Mesenchymal stem cell (in vitro differentiated cells and primary cell): ENCODE results near the gene GRIN2C.

Source experiments
- DNase-seq: peaks from one replicate; pipeline ENCODE4 v3.0.0-alpha.2; 2013
- H2AFZ ChIP-seq: one replicate; pipeline ENCODE4 v1.6.1; 2013; ENCODE audit warnings: low read depth, mild to moderate bottlenecking, control low read depth, inconsistent platforms, low read length, moderate library complexity
- H2AK5ac ChIP-seq: 2 replicates; pipeline ENCODE4 v1.6.1; 2013; ENCODE audit warnings: low read length, moderate library complexity, mild to moderate bottlenecking, inconsistent platforms; ENCODE audit not compliant: severe bottlenecking
- H2BK120ac ChIP-seq: one replicate; pipeline ENCODE4 v1.6.1; 2013; ENCODE audit warnings: low read depth, mild to moderate bottlenecking, inconsistent platforms, low read length, moderate library complexity
- H2BK12ac ChIP-seq, 2 experiments: one replicate each; pipeline ENCODE4 v1.6.1; 2013; ENCODE audit warnings: inconsistent platforms in 2 of 2, low read length in 2 of 2, mild to moderate bottlenecking in 2 of 2, moderate library complexity in 2 of 2, control low read depth in 1 of 2
- H2BK15ac ChIP-seq: one replicate; pipeline ENCODE4 v1.6.1; 2013; ENCODE audit warnings: mild to moderate bottlenecking, low read depth, inconsistent platforms; ENCODE audit not compliant: poor library complexity, severe bottlenecking
- H2BK5ac ChIP-seq: 2 replicates; pipeline ENCODE4 v1.6.1; 2013; ENCODE audit warnings: low read depth, mild to moderate bottlenecking, low read length, control low read depth, inconsistent platforms; ENCODE audit not compliant: poor library complexity, severe bottlenecking
- H3K14ac ChIP-seq, 2 experiments: one replicate each; pipeline ENCODE4 v1.6.1; 2013; ENCODE audit warnings: inconsistent platforms in 2 of 2, low read length in 2 of 2, control low read depth in 1 of 2, mild to moderate bottlenecking in 1 of 2, moderate library complexity in 1 of 2
- H3K18ac ChIP-seq, 2 experiments: one replicate each; pipeline ENCODE4 v1.6.1; 2013; ENCODE audit warnings: inconsistent platforms in 2 of 2, low read length in 2 of 2, control low read depth in 1 of 2, low read depth in 1 of 2, mild to moderate bottlenecking in 1 of 2
- H3K23ac ChIP-seq, 2 experiments: one replicate each; pipeline ENCODE4 v1.6.1; 2013; ENCODE audit warnings: inconsistent platforms in 2 of 2, low read length in 2 of 2, mild to moderate bottlenecking in 2 of 2, moderate library complexity in 2 of 2, control low read depth in 1 of 2
- H3K27ac ChIP-seq: 2 replicates; pipeline ENCODE4 v1.5.1; 2013; ENCODE audit warnings: mild to moderate bottlenecking, moderate library complexity, low read length, control low read depth, inconsistent platforms; ENCODE audit not compliant: poor library complexity, severe bottlenecking
- H3K27me3 ChIP-seq, 2 experiments: 2 replicates each; pipeline versions ENCODE4 v1.6.1 to v1.7.0; 2013; ENCODE audit warnings: low read length in 2 of 2, mild to moderate bottlenecking in 2 of 2, moderate library complexity in 2 of 2, control low read depth in 1 of 2, inconsistent platforms in 1 of 2; ENCODE audit not compliant: control insufficient read depth in 1 of 2, insufficient read depth in 1 of 2
- H3K36me3 ChIP-seq, 2 experiments: 2 replicates each; pipeline versions ENCODE4 v1.6.1 to v1.7.0; 2013; ENCODE audit warnings: low read length in 2 of 2, control low read depth in 1 of 2, inconsistent platforms in 1 of 2, low read depth in 1 of 2, mild to moderate bottlenecking in 1 of 2; ENCODE audit not compliant: insufficient read depth in 2 of 2, control insufficient read depth in 1 of 2
- H3K4ac ChIP-seq, 2 experiments: one replicate each; pipeline ENCODE4 v1.6.1; 2013; ENCODE audit warnings: inconsistent platforms in 2 of 2, low read length in 2 of 2, mild to moderate bottlenecking in 2 of 2, moderate library complexity in 2 of 2, control low read depth in 1 of 2, low read depth in 1 of 2
- H3K4me1 ChIP-seq: 2 replicates; pipeline ENCODE4 v1.6.1; 2013; ENCODE audit warnings: low read depth, low read length, control low read depth; ENCODE audit not compliant: control insufficient read depth, insufficient read depth
- H3K4me2 ChIP-seq: 2 replicates; pipeline ENCODE4 v1.6.1; 2013; ENCODE audit warnings: low read length, mild to moderate bottlenecking, inconsistent platforms; ENCODE audit not compliant: poor library complexity, severe bottlenecking
- H3K4me3 ChIP-seq, 2 experiments: 2 replicates each; pipeline versions ENCODE4 v1.5.1 to v1.7.0; 2013; ENCODE audit warnings: low read length in 2 of 2, mild to moderate bottlenecking in 2 of 2, control low read depth in 1 of 2, low read depth in 1 of 2; ENCODE audit not compliant: insufficient read depth in 1 of 2
- H3K79me1 ChIP-seq: replicated peaks from 2 replicates; pipeline ENCODE4 v1.6.1; 2013; ENCODE audit warnings: mild to moderate bottlenecking, control low read depth, low read length, inconsistent platforms; ENCODE audit not compliant: poor library complexity, severe bottlenecking
- H3K9ac ChIP-seq: 2 replicates; pipeline ENCODE4 v1.7.0; 2013; ENCODE audit warnings: mild to moderate bottlenecking, low read length, moderate library complexity
- H3K9me3 ChIP-seq: 2 replicates; pipeline ENCODE4 v1.7.0; 2013; ENCODE audit warnings: mild to moderate bottlenecking, low read length; ENCODE audit not compliant: control insufficient read depth
- H4K8ac ChIP-seq: one replicate; pipeline ENCODE4 v1.6.1; 2013; ENCODE audit warnings: inconsistent platforms, mild to moderate bottlenecking, low read length, moderate library complexity
- H4K91ac ChIP-seq: one replicate; pipeline ENCODE4 v1.6.1; 2013; ENCODE audit warnings: mild to moderate bottlenecking, low read length, inconsistent platforms
- WGBS: methylation state at CpG from one replicate; pipeline ENCODE4 v1.1.7; 2013; ENCODE audit warnings: mixed read lengths; 5-methylcytosine and 5-hydroxymethylcytosine counted together

GRIN2C gene

DNA sequence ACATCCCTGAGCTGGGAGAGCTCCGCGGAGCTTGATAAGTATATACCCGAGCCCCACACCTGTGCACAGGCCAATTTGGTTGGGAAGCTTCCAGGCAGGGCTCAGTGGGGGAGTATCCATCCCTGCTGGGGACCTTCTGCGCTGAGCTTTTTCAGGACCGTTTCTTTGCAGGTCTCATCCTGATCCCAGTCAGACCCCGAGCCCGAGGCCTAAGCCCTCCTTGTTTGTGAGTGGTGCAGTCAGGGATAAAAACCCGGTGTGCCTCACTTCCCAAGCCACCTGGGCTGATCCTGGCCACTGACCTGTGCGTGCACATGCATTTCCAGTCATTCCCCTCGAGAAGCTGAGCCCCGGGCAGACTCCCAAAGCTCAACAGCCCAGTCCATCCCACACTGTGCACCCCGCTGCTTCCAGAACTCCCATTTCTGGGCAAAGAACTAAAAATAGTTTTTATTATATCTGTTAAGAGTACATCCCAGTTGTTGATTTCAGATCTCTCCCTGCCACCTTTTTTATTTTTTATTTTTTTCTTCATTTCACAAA is 56.2 kb downstream of the GRIN2C start:
- H2BK5ac ChIP-seq, result no peak overlapping the region
- no peak overlapping the region for H4K8ac ChIP-seq
- no peak overlapping the region for H2BK12ac ChIP-seq
- no peak overlapping the region for H3K4me2 ChIP-seq
- peaks cover 3% of the 10 kb centered on the region for H3K79me1 ChIP-seq
- no peak overlapping the region for H2BK120ac ChIP-seq
- H3K9ac ChIP-seq, result no peak overlapping the region
- 91% methylated on average over 11 of the region's 12 CpGs for WGBS
- H3K4ac ChIP-seq, result no peak overlapping the region
- peaks cover 26% of the 10 kb centered on the region for H3K4me1 ChIP-seq
- no peak overlapping the region for H2AFZ ChIP-seq
- H3K27ac ChIP-seq, result no peak overlapping the region
- DNase-seq, result no peak
- no peaks in the 10 kb centered on the region for H3K9me3 ChIP-seq
- H3K36me3 ChIP-seq, result peaks cover 43 to 78% of the 10 kb centered on the region in 2 experiments
- H3K23ac ChIP-seq, result no peak overlapping the region
- no peak overlapping the region for H3K4me3 ChIP-seq
- H4K91ac ChIP-seq, result no peak overlapping the region
- no peak overlapping the region for H3K18ac ChIP-seq
- no peaks in the 10 kb centered on the region for H3K27me3 ChIP-seq
- H2AK5ac ChIP-seq, result no peak overlapping the region
- H2BK15ac ChIP-seq, result no peak overlapping the region
- H3K14ac ChIP-seq, result no peak overlapping the region

DNA sequence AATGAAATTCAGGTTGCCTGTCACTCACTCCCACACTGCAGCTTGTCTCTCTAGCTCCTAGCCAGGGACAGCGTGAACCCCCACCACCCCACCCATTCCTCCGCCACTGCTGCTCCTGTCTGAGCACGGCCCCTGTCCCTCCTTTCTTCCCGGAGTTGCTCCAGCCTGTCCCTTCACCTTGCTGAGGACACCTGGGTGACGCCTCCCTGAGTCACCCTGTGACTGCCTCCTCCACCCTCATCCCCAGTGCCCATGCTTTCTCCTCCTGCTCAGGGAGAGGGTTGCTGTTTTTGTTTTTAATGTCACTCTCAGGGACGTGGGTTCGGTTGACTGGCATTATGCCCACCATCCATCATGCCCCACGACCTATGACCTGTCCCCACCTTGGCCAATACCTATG is 57.8 kb downstream of the GRIN2C start:
- Histone ChIP-seq H2BK120ac (no peak overlapping the region), H3K79me1 (peaks cover 3% of the 10 kb centered on the region), H3K14ac (no peak overlapping the region), H3K27ac (no peak overlapping the region), H3K9ac (no peak overlapping the region), H2AK5ac (no peak overlapping the region), H3K23ac (no peak overlapping the region), H3K4me2 (no peak overlapping the region), H3K27me3 (no peaks in the 10 kb centered on the region), H3K4me3 (no peak overlapping the region), H2AFZ (no peak overlapping the region), H3K4me1 (peaks cover 28% of the 10 kb centered on the region), H2BK5ac (no peak overlapping the region), H3K4ac (no peak overlapping the region), H4K8ac (no peak overlapping the region), H2BK12ac (no peak overlapping the region), H3K36me3 (peaks cover 54 to 63% of the 10 kb centered on the region in 2 experiments), H3K9me3 (no peaks in the 10 kb centered on the region), H4K91ac (no peak overlapping the region), H2BK15ac (no peak overlapping the region), H3K18ac (no peak overlapping the region)
- WGBS, result 88% methylated on average over 7 of the region's 8 CpGs
- no peak for DNase-seq

- peaks cover 33% of the 10 kb centered on the region for H3K4me1 ChIP-seq
- H2AFZ ChIP-seq, result no peak overlapping the region
- H3K36me3 ChIP-seq, result peaks cover 67 to 68% of the 10 kb centered on the region in 2 experiments
- H2BK15ac ChIP-seq, result no peak overlapping the region
- H3K4me3 ChIP-seq, result no peak overlapping the region
- H3K27me3 ChIP-seq, result no peaks in the 10 kb centered on the region
- H3K27ac ChIP-seq, result no peak overlapping the region
- H3K4ac ChIP-seq, result no peak overlapping the region
- H2BK120ac ChIP-seq, result no peak overlapping the region
- no peak overlapping the region for H3K23ac ChIP-seq
- no peaks in the 10 kb centered on the region for H3K9me3 ChIP-seq
- peaks cover 3% of the 10 kb centered on the region for H3K79me1 ChIP-seq
- H3K4me2 ChIP-seq, result no peak overlapping the region
- H3K9ac ChIP-seq, result no peak overlapping the region
- no peak overlapping the region for H3K14ac ChIP-seq
- WGBS, result 94% methylated on average over 7 of the region's 7 CpGs
- no peak overlapping the region for H4K8ac ChIP-seq
- H2AK5ac ChIP-seq, result no peak overlapping the region
- no peak overlapping the region for H3K18ac ChIP-seq
- H2BK5ac ChIP-seq, result no peak overlapping the region
- H2BK12ac ChIP-seq, result no peak overlapping the region
- no peak overlapping the region for H4K91ac ChIP-seq
- no peak for DNase-seq
These were observed 59.2 kb downstream of the GRIN2C start for GRCh38 chr17:74800531-74800930.

- no peak overlapping the region for H2BK120ac ChIP-seq
- no peak overlapping the region for H3K4me2 ChIP-seq
- H3K9ac ChIP-seq, result no peak overlapping the region
- H2AK5ac ChIP-seq, result peak overlapping the region; percentile 31
- H3K27me3 ChIP-seq, result no peaks in the 10 kb centered on the region
- no peak overlapping the region for H3K14ac ChIP-seq
- H4K8ac ChIP-seq, result no peak overlapping the region
- no peak overlapping the region for H3K27ac ChIP-seq
- peaks cover 66 to 77% of the 10 kb centered on the region in 2 experiments for H3K36me3 ChIP-seq
- no peak overlapping the region for H2AFZ ChIP-seq
- H3K23ac ChIP-seq, result no peak overlapping the region
- no peak overlapping the region for H3K4ac ChIP-seq
- WGBS, result 97% methylated on average over 14 of the region's 14 CpGs
- H3K4me3 ChIP-seq, result no peak overlapping the region
- no peaks in the 10 kb centered on the region for H3K9me3 ChIP-seq
- no peak for DNase-seq
- H2BK5ac ChIP-seq, result no peak overlapping the region
- H3K79me1 ChIP-seq, result peaks cover 3% of the 10 kb centered on the region
- H2BK15ac ChIP-seq, result no peak overlapping the region
- H3K4me1 ChIP-seq, result peaks cover 32% of the 10 kb centered on the region
- no peak overlapping the region for H4K91ac ChIP-seq
- peak overlapping the region in 1 of 2 experiments; percentile 45 for H2BK12ac ChIP-seq
- H3K18ac ChIP-seq, result no peak overlapping the region
These were observed 60.6 kb downstream of the GRIN2C start for GRCh38 chr17:74799097-74799496.
